ENCODE results near the gene UTP11.

UTP11 gene

GRCh38 chr1:38046333-38046883 is 33.9 kb downstream of the UTP11 start, which contains the start of gene POU3F1:
Gene POU3F1 (minus strand): TSS chr1:38046793. CDS start chr1:38046743, 50 bp downstream.
- DNase-seq (ENCODE audit: low read depth) = no peak

GRCh38 chr1:38046884-38047602 is 34.5 kb downstream of the UTP11 start:
- DNase-seq (ENCODE audit: low read depth) = peak; percentile 76

GRCh38 chr1:38047603-38048141 is 35.1 kb downstream of the UTP11 start:
- no peak for DNase-seq (ENCODE audit: low read depth)

- no peak for DNase-seq (ENCODE audit: low read depth)
Measured at GRCh38 chr1:38050397-38051078, 38.0 kb downstream of the UTP11 start.

- no peak for DNase-seq (ENCODE audit: low read depth)
Measured at GRCh38 chr1:38051079-38051543, 38.6 kb downstream of the UTP11 start.

- DNase-seq (ENCODE audit: low read depth) = no peak
Measured at GRCh38 chr1:38052750-38053415, 40.3 kb downstream of the UTP11 start.

- no peak for DNase-seq (ENCODE audit: low read depth)
Measured at GRCh38 chr1:38053416-38054091, 41.0 kb downstream of the UTP11 start.

GRCh38 chr1:38055398-38055797 is 42.9 kb downstream of the UTP11 start:
- DNase-seq (ENCODE audit: low read depth) = no peak

- no peak for DNase-seq (ENCODE audit: low read depth)
Measured at GRCh38 chr1:38055965-38056364, 43.4 kb downstream of the UTP11 start.

GRCh38 chr1:38059635-38060250 is 47.2 kb downstream of the UTP11 start:
- DNase-seq (ENCODE audit: low read depth) = no peak

GRCh38 chr1:38060498-38060897 is 48.0 kb downstream of the UTP11 start:
- no peak for DNase-seq (ENCODE audit: low read depth)

- no peak for DNase-seq (ENCODE audit: low read depth)
Measured at GRCh38 chr1:38061290-38061689, 48.8 kb downstream of the UTP11 start.

- no peak for DNase-seq (ENCODE audit: low read depth)
Measured at GRCh38 chr1:38061883-38062328, 49.4 kb downstream of the UTP11 start.

GRCh38 chr1:38062361-38063288 is 50.1 kb downstream of the UTP11 start:
- DNase-seq (ENCODE audit: low read depth) = no peak

- DNase-seq (ENCODE audit: low read depth) = no peak
Measured at GRCh38 chr1:38063616-38064015, 51.1 kb downstream of the UTP11 start.

GRCh38 chr1:38064197-38064903 is 51.8 kb downstream of the UTP11 start:
- no peak for DNase-seq (ENCODE audit: low read depth)

- DNase-seq (ENCODE audit: low read depth) = no peak
Measured at GRCh38 chr1:38068220-38068979, 55.9 kb downstream of the UTP11 start.

GRCh38 chr1:38068980-38069340 is 56.4 kb downstream of the UTP11 start:
- no peak for DNase-seq (ENCODE audit: low read depth)
